ENCODE measurements around the gene CERK. TPM values are rescaled to one million over a fixed set of nuclear protein-coding genes. Genes with fewer than 3 reads are reported as not detected.
A peak's percentile ranks its signal among the peaks of the same experiment; 100 is the strongest.

The CERK gene
- total and polyA plus RNA-seq, 2 of the 13 experiments (the other 11 are each of a cell fraction or from before 2014, with no cell fraction given): 40.3 to 41.9 TPM

- no peak for TF ChIP-seq DZIP1 (CRISPR knock-in tag; IDR thresholded peaks at IDR 0.05)
- no peak for TF ChIP-seq POGZ (CRISPR knock-in tag; IDR thresholded peaks at IDR 0.05)
- no peak for TF ChIP-seq STAT5B (CRISPR knock-in tag; IDR thresholded peaks at IDR 0.05)
- no peak for TF ChIP-seq ZNF142 (CRISPR knock-in tag; IDR thresholded peaks at IDR 0.05)
- TF ChIP-seq RBM39 (IDR thresholded peaks at IDR 0.05; ENCODE audit: low read depth, low read length, poor library complexity, severe bottlenecking): peak; percentile 54
- no peak for TF ChIP-seq ZBTB49 (CRISPR knock-in tag; IDR thresholded peaks at IDR 0.05; ENCODE audit: borderline replicate concordance)
- TF ChIP-seq NFYB (CRISPR knock-in tag; IDR thresholded peaks at IDR 0.05): no peak
- no peak for TF ChIP-seq ZNF780A (CRISPR knock-in tag; IDR thresholded peaks at IDR 0.05)
- TF ChIP-seq ZNF235 (CRISPR knock-in tag; IDR thresholded peaks at IDR 0.05; ENCODE audit: borderline replicate concordance): peak; percentile 22; the same call in 1 of the 2 replicates
- no peak for TF ChIP-seq SMARCC2 (IDR thresholded peaks at IDR 0.05)
- TF ChIP-seq ZNF772 (CRISPR knock-in tag; IDR thresholded peaks at IDR 0.05): 0 out of 2 replicates have a peak, but pooled peaks have one; percentile 51
- TF ChIP-seq ZNF292 (CRISPR knock-in tag; IDR thresholded peaks at IDR 0.05; ENCODE audit: borderline replicate concordance, low read depth): no peak; the same call in 1 of the 2 replicates
- TF ChIP-seq TBL1XR1 (IDR thresholded peaks at IDR 0.05; ENCODE audit: borderline replicate concordance, low read length, partially characterized antibody): no peak
Measured at GRCh38 chr22:46739094-46739870, 1.2 kb upstream of the CERK start (continued).

All from HepG2 (cell line).